ENCODE data around the gene FHDC1.

FHDC1 gene

GRCh38 chr4:152957437-152958171 is 21.5 kb downstream of the FHDC1 start:
- no peak for DNase-seq (ENCODE audit: low read depth)

- no peak for DNase-seq (ENCODE audit: low read depth)
Observed at GRCh38 chr4:152959080-152959479, 23.0 kb downstream of the FHDC1 start.

- DNase-seq (ENCODE audit: low read depth): no peak
Observed at GRCh38 chr4:152960082-152960481, 24.0 kb downstream of the FHDC1 start.

- no peak for DNase-seq (ENCODE audit: low read depth)
Observed at GRCh38 chr4:152961014-152961772, 25.1 kb downstream of the FHDC1 start.

- DNase-seq (ENCODE audit: low read depth): no peak
Observed at GRCh38 chr4:152961773-152962115, 25.6 kb downstream of the FHDC1 start.

- no peak for DNase-seq (ENCODE audit: low read depth)
Observed at GRCh38 chr4:152962150-152962549, 26.0 kb downstream of the FHDC1 start.

GRCh38 chr4:152964335-152964734 is 28.2 kb downstream of the FHDC1 start:
- DNase-seq (ENCODE audit: low read depth): no peak

GRCh38 chr4:152965611-152966010 is 29.5 kb downstream of the FHDC1 start:
- no peak for DNase-seq (ENCODE audit: low read depth)

- DNase-seq (ENCODE audit: low read depth): no peak
Observed at GRCh38 chr4:152967907-152968306, 31.8 kb downstream of the FHDC1 start.

GRCh38 chr4:152968806-152969394 is 32.8 kb downstream of the FHDC1 start:
- no peak for DNase-seq (ENCODE audit: low read depth)

- no peak for DNase-seq (ENCODE audit: low read depth)
Observed at GRCh38 chr4:152970102-152970820, 34.1 kb downstream of the FHDC1 start.

GRCh38 chr4:152971053-152971452 is 34.9 kb downstream of the FHDC1 start:
- no peak for DNase-seq (ENCODE audit: low read depth)

GRCh38 chr4:152972821-152973628 is 36.9 kb downstream of the FHDC1 start:
- peak; percentile 95 for DNase-seq (ENCODE audit: low read depth)

- no peak for DNase-seq (ENCODE audit: low read depth)
Observed at GRCh38 chr4:152973629-152974467, 37.7 kb downstream of the FHDC1 start.

GRCh38 chr4:152974468-152975379 is 38.6 kb downstream of the FHDC1 start:
- DNase-seq (ENCODE audit: low read depth): no peak

GRCh38 chr4:152975380-152976211 is 39.5 kb downstream of the FHDC1 start:
- no peak for DNase-seq (ENCODE audit: low read depth)

- DNase-seq (ENCODE audit: low read depth): no peak
Observed at GRCh38 chr4:152976212-152976761, 40.2 kb downstream of the FHDC1 start.

- DNase-seq (ENCODE audit: low read depth): no peak
Observed at GRCh38 chr4:152979731-152980330, 43.7 kb downstream of the FHDC1 start.
